ENCODE measurements around the gene SMURF1.

SMURF1 gene

DNA sequence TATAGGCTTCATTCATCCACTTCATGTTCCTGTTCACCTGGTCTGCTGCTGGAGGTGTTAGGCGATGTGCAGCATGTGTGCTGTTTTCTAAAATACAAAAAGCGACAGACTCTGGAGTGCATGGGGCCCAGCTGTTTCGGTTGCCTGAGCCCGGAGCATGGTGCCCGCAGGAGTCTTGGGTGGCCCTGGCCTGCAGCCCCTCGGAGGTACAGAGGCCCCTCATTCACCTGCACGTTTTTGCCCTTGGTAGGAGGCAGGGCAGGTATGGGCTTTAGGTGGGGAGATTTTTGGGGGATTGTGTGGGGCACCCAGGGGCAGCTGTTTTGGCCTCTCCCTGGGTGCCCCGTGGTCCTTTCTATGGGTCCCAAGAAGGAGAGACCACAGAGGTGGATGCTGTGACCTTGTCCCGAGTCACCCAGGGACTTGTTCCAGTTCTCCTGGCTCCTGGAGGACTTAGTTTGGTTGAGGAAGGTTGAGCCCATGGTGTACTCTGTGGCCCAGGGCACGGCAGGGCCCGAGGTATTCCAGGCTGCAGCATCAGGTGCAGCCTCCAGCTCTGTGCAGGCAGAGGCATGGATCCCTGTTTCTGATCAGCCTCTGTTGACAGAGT is 134.9 kb downstream of the SMURF1 start:
- TF ChIP-seq, protein P1, sequence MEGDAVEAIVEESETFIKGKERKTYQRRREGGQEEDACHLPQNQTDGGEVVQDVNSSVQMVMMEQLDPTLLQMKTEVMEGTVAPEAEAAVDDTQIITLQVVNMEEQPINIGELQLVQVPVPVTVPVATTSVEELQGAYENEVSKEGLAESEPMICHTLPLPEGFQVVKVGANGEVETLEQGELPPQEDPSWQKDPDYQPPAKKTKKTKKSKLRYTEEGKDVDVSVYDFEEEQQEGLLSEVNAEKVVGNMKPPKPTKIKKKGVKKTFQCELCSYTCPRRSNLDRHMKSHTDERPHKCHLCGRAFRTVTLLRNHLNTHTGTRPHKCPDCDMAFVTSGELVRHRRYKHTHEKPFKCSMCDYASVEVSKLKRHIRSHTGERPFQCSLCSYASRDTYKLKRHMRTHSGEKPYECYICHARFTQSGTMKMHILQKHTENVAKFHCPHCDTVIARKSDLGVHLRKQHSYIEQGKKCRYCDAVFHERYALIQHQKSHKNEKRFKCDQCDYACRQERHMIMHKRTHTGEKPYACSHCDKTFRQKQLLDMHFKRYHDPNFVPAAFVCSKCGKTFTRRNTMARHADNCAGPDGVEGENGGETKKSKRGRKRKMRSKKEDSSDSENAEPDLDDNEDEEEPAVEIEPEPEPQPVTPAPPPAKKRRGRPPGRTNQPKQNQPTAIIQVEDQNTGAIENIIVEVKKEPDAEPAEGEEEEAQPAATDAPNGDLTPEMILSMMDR (IDR thresholded peaks at IDR 0.05; ENCODE audit: low read depth, low read length): no peak
- DNase-seq (ENCODE audit: extremely low read depth, low read depth): no peak

DNA sequence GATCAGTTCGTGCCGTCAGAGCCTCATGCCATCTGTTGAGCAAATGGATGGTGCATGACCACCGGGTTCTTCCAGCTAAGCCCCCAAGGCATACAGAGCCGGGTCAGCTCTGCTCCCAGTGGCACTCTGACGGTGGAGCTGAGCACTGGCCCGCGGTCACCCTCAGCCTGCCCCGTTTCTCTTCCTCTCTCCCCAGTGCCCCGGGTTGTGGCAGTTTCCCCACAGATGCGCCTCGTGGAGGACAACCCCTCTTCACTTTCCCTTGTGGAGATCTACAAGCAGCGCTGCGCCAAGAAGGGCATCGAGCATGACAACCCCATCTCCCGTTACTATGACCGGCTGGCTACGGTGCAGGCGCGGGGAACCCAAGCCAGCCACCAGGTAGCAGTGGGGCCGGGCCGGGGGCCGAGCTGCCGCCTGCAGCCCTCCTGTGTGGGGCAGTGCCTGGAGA is 135.7 kb downstream of the SMURF1 start:
- no peak for DNase-seq (ENCODE audit: extremely low read depth, low read depth)
- TF ChIP-seq, protein P1 (IDR thresholded peaks at IDR 0.05; ENCODE audit: low read depth, low read length): no peak

DNA sequence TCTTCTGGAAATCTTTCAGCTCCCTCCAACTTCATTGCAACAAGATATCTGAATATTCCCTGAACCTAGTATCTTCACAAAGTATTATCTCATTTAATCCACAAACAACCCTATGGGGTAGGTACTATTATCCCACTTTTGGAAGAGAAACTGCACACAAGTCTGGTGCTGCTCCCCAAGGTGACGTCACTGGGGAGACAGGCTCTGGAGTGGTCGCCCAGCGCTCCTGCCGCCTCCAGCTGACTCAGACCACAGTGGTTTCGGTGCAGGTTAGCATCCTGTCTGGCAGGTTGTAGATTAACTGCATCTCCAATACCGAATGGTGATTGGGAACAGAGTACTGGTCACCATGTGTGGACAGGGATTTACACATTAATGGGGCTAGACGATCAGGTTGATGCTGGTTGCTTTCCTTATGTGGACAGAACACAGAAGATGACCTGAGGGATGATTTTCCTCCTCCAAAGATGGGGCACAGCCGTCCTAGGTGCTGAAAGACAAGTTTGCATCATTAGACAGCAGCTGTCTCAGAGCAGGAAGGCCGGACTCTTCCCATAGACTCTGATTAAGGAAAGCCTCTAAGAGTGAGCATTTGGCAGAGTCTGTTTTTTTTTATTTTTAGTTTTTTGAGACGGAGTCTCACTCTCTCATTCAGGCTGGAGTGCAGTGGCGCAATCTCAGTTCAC is 137.0 kb downstream of the SMURF1 start:
- no peak for DNase-seq (ENCODE audit: extremely low read depth, low read depth)
- TF ChIP-seq, protein P1 (IDR thresholded peaks at IDR 0.05; ENCODE audit: low read depth, low read length): no peak

DNA sequence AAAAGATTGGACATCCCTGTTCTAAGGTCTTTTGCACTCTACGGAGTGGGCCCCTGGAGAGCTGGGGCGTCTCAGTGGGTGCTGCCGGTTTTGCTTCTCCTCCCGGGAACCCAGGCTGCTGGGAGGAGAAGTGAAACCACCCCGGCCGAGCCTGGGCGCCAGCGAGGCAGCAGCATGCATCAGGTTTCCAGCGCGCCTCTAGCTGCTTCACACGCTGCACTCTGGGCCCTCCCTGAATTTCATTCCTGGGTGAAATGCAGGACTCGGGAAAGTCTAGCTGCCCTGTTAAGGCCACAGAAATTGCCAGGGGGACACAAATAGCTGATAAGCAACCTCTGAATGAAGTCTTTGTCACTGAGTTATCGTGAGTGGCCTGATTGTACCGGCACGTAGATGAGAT is 138.1 kb downstream of the SMURF1 start:
- TF ChIP-seq, protein P1 (IDR thresholded peaks at IDR 0.05; ENCODE audit: low read depth, low read length): no peak

DNA sequence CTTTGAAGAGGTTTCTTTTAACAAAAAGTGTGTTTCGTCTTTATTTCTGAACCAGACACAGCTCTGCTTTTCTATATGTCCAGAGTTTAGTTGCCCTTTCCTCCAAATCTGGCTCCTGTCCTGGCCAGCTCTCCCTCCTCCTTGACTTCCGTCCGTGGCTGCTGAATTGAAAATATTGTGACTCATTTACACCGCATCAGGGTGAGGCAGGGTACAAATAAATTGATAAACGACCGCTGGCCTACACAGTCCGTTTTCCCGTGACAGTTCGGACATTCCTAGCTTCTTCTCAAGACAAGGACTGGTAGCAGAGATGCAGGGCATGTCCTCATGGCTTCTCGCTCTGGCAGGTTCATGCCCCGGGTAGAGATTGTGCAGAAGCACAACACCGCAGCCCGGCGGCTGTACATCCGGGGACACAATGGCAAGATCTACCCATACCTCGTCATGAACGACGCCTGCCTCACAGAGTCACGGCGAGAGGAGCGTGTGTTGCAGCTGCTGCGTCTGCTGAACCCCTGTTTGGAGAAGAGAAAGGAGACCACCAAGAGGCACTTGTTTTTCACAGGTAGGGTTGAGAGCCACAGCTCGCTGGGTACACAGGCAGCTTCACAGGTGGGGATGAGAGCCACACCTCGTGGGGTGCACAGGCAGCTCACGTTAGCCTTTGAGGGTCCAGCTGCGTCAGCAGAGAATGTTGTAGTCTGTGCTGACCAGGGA is 139.0 kb downstream of the SMURF1 start:
- TF ChIP-seq, protein P1 (IDR thresholded peaks at IDR 0.05; ENCODE audit: low read depth, low read length): no peak
- DNase-seq (ENCODE audit: extremely low read depth, low read depth): no peak

More for the DNA sequence above, 138.1 kb downstream of the SMURF1 start:
- DNase-seq (ENCODE audit: extremely low read depth, low read depth): no peak

DNA sequence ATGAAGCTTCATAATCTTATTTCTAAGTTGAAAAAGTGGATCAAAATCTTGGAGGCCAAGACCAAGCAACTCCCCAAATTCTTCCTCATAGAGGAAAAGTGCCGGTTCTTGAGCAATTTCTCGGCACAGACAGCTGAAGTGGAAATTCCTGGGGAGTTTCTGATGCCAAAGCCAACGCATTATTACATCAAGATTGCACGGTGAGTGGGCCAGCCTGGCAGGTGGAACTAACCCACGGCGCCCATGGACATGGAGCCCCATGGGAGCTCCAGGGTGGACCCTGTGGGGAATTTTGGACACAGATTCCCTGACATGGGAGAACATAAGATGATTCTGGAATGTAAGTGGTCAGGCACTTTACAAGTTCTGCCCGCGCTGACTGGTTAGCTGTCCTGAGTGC is 139.7 kb downstream of the SMURF1 start:
- DNase-seq (ENCODE audit: extremely low read depth, low read depth): no peak
- TF ChIP-seq, protein P1 (IDR thresholded peaks at IDR 0.05; ENCODE audit: low read depth, low read length): no peak

DNA sequence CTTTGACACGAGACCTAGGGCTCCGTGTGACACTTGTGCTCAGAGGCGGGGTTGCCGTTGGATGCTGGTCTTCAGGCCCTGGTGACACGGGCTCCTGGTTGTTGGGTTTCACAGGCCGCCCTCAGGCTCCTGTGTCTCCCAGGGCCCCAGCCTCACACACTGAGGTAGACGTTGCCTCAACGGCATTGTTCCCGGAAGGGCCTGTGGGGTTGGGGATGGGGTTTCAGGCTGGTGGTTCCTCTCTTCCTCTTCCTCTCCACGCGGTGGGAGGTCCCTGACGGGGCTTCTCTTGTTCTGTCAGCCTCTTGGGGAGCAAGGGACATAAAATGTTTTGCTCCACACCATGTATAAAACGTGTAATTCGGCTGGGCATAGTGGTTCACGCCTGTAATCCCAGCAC is 140.5 kb downstream of the SMURF1 start:
- no peak for DNase-seq (ENCODE audit: extremely low read depth, low read depth)
- TF ChIP-seq, protein P1 (IDR thresholded peaks at IDR 0.05; ENCODE audit: low read depth, low read length): no peak
